Measurements from ENCODE around the gene IGLON5.

IGLON5 gene

DNA sequence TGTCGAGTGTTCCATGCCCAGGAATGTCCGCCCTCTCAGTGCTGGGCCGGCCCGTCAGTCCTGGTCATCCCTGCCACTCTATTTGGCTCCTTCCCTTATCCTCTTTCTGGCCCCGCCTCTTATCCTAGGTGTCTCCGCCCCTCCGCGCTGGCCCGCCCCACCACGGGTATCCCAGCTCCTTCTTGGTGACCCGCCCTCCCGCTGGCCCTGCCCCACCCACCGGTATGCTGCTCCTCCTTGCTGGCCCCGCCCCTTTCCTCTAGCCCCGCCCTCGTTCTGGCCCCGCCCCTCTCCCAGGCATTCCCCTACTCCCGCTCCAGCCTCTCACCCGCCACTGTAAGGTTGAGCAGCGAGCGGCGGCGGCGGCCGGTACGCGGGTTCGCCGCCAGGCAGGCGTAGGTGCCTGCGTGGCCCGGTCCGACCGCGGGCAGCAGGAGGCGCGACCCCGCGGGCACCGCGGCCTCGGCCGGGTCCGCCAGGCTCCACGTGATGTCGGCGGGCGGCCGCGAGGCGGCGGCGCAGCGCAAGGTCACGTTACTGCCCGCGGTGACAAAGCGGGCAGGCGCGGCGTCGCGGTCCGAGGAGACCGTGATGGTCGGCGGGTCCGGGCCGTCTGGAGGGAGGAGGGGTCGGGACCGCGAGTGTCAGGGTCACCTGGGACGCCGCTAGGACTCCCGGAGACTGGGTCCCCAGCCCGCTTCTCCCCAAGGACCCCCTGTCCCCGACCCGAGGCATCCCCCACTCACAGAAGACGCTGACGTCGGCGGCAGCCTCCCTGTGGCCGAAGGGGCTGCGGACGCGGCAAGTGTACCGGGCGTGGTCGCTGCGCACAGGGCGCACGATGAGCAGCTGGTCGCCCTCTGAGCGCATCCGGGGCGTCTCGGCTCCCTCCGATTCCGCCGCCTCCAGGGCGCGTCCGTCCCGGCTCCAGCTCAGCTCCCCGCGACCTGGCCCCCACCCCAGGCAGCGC is 28.5 kb downstream of the IGLON5 start:
- peak; percentile 64 to 92 (median 80) for DNase-seq

DNA sequence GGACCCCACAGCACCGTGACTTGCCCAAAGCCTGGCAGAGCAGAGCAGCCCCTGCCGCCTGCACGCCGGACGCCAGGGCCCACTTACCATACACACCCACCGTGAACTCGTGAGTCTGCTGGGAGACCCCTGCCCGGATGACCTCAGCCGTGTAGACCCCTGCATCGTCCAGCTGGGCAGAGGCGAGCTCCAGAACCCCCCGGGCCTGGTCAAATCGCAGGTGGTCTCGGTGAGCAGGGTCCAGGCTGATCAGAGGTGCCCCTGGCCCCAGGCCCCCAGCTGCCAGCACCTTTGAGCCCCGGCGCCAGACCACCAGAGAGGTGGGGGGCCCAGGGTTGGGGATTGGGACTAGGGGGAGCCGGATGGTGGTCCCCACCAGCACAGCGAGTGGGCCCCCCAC is 29.6 kb downstream of the IGLON5 start:
- no peak for DNase-seq

DNA sequence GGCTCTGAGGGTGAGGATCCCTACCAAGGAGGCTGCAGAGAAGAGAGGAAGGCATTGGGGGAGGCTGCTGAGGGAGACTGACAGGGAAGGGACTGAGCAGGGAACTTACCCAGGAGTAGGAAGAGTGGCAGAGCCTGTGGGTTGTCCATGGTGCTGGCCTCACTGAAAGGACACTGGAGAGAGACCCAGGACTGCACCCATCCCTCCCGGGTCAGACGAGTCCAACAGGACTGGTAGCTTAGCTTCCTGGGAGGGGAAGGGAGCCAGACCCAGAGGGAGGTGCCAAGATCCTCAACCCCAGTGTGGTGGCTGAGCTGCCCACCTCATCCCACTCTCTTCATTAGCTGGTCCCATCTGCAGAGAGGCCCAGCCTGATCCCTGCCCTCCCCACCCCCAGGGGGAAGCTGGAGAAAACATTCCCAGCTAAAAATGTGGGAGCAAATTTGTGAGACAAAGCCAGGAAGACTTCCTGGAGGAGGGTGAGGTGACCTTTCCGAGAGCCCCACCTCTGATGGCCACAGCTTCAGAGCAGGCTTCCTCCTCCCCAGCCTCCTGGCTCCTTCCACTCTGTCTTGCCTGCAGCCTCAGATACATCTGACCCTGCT is 30.6 kb downstream of the IGLON5 start, which contains the start of gene VSIG10L:
VSIG10L (minus strand) TSS at position 164 of the 605 bp plus-strand sequence; CDS start at position 149, 15 bp downstream.
- no peak for DNase-seq

DNA sequence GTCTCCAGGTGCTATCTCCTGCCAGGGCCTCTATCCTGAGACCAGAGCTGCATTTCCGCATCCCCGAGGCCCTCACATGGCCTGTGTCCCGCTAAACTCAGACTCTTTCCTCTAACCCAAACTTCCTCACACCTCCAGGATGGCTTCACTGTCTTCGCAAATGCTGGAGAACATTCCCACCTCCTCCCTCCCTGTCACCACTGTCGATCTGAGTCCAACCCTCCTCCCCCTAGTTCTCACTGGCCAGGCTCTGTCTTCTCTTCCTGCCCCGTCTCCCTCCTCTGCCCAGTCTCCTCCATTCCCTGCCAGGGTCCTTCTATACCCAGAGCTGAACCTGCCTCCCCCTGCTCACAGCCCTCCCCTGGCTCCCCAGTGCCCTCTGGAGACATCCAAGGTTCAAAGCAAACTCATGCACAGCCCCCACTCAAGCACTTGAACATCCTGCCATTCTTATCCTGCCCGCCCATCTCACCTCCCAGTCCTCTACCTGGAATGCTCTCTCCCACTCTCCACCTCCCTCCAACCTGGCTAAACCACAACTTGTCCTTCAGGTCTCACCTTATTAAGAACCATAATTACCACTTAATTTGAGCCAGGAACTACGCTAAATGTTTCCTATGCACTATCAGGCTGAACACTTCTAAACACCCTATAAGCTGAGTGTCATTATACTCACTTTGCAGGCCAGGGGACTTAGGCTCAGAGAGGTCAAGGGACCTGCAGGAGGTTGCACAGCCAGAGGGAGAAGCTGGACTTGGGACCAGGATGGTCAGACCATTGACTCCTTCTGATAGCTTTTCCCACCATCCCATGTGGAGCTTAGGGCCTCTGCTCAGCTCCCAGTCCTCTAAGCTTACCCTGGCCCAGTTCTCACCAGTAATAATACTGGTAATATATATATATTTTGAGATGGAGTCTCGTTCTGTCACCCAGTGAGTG is 31.5 kb downstream of the IGLON5 start:
- DNase-seq: no peak

DNA sequence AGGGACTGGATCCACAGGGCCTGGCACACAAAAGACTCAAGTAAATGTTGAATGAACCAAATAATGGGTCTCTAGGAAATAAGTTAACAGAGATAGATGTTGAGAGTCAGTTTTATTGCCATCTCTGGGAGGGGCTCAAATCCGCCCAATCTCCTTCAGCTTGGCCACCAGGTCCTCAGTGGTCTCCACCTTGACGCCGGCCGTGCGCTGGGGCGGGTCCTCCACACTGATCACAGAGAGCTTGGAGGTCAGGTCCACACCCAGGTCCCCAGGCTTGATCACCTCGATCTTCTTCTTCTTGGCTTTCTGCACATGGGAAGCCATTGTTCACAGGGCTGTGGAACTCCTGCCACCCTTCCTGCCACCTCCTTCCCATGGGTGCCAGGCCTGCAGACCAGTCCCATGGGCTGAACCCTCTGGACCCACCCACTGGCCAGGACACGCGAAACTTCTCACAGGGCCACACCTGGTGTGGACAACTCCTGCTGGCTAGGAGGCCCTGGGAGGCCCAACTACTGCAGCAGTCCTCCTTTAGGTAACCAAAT is 33.7 kb downstream of the IGLON5 start:
- DNase-seq: no peak

DNA sequence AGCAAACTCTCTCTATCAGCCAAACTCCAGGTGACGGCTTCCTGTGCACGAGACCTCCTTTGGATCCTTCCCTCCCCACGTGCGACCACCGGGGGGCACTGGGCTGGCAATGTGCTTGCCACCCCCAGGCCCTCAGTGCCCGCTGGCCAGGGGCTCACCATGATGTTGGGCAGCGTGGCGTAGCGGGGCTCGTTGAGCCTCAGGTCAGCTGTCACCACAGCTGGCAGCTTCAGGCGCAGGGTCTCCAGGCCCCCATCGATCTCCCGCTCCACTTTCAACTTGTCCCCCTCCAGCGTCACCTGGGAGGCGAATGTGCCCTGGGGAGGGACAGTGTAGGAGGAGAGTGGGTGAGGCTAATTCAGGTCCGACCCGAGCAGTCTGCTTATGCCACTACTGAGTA is 35.3 kb downstream of the IGLON5 start:
- no peak for DNase-seq

DNA sequence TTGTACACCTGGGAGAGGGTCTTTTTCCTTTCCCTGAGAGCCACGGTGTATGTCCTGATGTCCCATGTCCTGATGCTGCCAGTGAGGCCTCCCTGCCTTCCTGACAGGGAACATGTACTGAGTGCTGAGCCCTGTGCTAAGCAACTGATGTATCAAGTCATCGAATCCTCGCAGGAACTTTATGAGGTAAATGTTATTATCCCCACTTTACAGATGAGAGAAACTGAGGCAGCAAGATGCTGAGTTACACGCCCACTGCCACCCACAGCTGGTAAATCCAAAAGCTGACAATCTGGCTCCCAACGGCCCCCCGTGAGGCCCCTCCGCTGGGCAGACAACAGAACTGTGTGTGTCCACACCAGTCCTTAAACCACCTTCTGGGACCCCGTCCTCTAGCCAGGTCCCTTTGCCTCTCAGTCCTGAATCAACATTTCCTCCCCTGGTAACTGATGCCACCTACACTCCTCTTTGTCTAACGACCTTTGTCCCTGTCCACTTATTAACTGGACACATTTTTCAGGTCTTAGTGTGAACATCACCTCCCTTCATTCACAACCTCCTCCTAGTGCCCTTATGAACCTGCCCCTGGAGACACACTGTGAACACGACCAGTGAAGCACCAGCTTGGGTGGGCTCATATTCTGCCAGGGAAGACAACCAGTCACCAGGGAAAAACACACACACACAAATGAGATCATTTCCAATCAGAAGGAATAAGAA is 35.9 kb downstream of the IGLON5 start:
- no peak for DNase-seq

DNA sequence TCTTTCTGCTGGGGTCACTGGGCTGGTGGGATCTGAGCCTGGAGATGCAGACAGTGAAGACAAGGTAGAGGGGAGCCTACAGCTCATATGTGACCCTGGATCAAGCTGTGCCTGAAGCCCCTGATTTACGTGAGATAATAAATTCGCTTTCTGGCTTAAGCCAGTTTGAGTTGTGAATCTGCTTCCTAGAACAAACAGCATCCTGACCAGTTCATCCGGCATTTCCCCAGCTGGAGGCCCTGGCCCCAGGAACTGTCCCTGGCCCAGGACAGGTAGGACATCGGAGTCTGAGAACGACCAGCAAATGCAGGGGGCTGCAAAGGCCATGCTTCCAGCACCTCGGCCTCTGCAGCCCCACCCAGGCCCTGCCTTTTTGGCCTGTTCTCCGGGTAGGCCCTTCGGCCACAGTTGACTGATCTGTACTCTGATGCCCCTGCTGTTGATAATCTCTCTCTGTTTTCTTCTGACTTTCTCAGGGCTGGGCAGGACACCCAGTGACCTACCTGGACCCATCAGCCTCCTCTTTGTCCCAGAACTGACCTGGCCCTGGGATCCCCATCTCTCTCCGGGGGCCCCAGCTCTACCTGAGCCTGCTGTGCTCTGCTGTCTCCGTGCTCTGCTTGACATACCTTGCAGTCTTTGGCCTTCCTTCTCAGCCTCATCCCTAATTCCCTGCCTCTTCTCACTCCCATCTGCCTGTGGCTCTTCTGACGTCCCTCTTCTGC is 40.0 kb downstream of the IGLON5 start:
- no peak for DNase-seq

DNA sequence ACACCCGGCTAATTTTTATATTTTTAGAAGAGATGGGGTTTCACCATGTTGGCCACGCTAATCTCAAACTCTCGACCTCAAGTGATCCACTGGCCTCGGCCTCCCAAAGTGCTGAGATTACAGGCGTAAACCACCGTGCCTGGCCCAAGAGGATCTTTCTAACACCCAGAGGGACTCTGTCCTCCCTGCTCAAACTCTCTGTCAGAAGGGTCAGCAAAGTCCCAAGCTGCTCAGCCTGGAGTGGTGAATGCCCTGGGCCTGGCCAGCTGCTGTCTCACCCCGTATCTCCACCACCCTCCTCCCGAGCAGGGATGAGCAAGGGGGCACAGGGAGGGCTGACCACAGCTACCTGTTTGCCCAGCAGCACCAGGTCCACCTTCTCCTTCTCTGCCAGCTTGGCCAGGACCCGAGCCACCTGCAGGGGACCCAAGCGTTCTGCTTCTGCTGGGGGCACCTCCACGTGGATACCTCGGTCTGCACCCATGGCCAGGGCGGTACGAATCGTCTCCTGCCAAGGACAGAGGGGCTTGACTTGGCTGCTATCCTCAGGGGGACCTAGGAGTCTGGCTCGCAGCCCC is 41.4 kb downstream of the IGLON5 start:
- DNase-seq: no peak

DNA sequence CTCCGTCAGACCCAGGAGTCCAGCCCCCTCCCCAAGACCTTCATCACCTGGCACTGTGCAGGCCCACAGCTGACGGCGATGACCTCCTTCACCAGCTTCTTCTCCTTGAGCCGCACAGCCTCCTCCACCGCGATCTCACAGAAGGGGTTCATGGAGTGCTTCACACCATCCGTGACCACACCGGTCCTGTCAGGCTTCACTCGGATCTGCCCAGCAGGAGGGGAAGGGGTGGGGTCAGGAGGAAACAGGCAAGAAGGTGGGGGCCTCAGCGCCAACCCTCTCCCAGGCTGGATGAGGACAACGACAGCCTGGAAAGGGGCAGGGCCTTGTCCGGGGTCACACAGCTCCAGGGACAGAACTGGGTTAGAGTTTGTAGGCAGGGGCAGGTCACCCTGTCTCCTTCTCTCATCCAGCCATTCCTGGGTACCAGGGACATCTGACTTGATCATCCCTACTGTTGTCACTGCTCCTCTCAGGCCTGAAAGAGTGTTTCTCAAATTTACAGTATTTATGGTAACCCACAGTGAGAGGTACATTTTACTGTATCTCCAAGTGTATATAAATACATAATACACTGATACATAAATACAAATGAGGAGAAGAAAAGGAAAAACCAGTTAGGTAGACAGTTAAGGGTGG is 42.8 kb downstream of the IGLON5 start:
- no peak for DNase-seq

DNA sequence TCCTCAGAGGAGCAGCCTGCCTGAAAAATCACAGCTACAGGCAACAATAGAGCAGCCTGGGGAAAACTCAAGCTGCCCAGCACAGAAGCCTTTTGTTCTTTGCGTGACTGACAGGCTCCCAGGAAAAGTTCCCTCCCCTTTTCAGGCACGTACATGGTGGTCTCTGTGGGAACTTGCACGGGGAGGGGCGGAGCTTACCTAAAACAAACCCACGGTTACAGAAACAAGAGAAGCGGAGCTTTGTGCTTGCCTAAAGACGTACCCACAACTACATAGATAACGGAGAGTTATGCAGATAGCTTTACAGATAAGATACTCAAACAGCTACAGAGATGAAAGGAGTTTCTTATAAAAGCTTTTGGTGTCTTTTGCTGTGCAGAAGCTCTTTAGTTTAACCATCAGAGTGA is 43.3 kb downstream of the IGLON5 start:
- no peak for DNase-seq

DNA sequence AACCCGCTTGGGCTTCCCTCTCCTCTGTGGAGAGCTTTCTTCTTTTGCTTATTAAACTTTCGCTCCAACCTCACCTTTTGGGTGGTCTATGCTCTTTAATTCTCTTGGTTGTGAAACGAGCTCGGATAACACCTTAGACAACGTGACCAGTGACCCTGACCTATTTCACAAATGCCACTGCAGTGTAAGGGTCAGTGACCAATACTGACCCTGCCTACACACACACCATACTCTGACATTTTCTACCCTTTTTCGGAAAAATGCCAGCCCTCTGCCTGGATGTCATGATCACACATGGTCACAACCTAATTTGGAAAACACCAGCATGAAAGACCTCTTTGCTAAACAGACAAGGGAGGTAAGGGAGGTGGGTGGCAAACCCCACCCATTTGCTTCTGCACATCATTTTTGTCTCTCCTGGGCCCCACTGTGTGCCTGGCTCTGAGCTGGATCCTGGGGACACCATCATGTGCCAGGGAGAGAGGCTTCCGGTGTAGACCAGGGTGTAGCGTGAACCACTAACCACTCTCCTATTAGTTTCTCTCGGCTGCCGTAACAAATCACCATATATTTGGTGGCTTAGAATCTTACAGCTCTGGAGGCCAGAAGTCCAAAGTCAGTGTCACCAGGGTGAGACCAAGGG is 44.8 kb downstream of the IGLON5 start:
- no peak for DNase-seq

DNA sequence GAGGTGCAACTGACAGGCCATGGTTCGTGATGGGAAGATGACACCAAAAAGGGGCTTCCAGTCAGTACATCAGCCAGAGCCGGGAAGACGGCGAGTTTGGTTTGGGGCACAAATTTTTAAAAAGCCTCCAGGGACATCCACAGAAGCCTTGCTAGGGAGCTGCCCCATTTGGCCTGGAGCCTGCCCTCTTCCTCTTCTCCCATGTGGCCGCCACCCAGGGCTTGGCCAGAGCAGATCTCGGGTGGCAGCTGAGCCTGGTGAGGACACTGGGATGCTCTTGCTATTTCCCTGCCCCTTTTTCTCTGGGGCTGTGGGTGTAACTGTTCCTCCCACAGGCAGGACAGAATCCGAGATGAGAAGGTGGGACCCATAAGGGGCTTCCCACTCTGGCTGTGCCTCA is 46.5 kb downstream of the IGLON5 start:
- no peak for DNase-seq

DNA sequence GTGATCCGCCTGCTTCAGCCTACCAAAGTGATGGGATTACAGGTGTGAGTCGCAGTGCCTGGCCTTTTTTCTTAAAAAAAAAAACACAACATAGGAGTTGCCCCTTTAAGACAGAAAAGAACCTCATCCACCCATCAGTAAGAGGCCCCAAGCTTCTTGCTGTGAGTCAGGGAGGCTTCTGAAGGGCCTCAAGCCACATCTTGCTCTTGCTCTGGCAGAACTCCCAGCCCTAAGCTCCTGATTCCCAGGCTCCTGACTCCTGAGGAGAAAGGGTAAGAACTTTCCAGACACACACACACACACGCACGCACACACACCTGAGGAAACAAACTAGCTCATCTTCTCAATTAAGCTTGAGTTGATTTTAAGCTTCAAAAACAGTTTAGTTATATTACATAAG is 47.9 kb downstream of the IGLON5 start:
- DNase-seq: no peak

DNA sequence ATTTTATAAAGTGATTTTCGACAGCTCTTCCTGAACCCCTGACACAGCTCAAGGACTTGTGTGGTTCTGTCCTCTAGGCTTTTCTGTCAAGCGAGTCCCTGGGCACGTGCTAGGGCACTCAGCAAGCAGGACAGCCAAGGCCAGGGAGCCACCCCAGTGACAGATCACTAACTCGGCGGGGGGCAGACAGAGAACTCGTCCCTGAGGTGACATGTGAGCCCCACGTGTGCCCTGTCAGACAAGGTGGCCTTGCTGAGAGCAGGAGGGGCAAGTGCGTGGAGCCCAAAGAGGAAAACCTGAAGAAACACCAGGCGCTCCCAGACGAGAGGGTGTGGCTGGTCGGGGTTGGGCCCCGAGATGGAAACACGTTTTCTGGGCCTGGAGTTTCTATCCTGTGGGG is 49.8 kb downstream of the IGLON5 start:
- DNase-seq: no peak

DNA sequence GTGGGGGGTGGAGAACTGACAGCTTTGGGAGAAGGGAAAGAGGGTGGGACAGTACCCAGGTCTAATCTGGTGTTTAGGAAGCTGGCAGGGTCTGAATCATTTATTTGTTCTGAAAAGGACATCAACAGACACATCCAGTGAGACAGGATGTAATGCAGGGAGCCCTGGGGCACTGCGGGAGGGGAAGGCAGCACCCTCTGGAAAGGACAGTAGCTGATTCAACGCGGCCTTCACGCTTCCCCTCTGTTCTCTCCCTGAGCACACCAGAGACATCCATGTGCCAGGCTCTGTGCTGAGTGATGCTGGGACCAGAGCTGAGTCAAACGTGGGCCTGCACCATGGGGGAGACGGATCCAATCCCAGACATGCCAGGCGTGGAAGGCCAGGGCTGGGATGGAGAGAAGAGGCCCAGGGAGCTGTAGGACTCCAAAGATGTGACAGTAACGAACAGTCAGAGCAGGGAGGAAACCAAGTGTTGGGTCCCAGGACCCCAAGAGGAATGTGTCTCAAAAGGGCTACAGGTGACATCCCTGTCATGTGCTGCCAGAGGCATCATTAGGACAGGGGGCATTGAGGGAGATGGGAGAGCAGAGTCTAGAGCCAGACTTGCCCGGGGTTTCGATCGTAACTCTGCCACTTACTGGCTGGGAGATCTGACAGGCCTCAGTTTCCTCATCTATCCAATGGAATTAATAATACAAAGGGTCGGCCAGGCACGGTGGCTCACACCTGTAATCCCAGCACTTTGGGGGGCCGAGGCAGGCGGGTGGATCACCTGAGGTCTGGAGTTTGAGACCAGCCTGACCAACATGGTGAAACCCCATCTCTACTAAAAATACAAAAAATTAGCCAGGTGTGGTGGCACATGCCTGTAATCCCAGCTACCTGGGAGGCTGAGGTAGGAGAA is 53.0 kb downstream of the IGLON5 start:
- DNase-seq: no peak

DNA sequence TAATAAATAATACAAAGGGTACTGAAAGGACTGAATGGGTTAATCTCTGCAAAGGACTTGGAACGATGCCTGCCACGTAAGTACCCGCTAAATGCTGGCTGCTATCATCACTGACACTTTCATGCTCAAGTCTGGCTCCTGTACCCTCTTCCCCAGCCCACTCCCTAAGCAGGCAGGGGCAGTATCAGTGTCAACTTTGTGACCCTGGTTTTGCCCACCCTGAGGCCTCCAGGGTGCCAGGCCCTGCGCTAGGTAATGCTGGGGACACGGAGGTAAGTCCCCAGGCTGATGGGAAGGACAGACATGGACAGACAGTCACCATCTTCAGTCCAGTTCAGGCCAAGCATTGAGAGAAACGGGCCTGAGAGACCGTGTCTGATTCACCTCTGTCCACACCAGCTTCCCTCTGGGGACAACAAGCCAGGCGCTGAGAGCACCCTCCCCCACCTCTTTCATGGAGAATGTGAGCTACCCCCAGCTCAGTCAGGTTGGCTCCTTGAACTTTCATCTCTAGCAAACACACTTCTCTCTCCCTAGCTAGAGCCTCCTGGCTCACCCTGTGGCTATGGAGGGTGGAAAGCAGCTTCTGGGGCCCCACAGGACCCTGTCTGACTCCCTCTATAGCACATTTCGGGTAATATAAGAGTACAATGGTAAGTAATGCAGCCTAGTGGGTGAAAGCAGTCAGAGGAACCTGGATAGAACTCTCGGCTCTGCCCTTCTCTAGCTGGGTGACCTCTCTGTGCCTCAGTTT is 53.9 kb downstream of the IGLON5 start:
- DNase-seq: no peak

DNA sequence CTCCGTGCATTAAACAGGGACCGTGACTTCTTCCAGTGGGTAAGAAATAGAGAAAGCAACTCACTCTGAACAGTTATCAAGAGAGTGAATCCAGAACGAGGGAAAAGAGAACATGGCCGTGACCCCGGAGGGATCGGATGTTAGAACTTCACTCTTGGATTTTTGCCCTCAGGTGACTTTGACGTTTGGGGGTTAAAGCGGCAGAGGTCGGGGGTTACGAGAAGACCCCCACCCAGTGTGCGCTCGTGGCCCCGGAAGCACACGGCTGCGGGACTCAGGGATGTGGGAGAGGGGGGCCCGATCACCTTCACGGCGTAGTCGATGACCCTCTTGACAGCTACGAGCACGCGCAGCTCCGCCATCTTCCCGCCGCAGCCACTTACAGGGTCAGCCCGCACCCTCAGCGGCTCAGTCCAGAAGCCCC is 54.5 kb downstream of the IGLON5 start, which contains the start of gene ETFB:
ETFB (minus strand) TSS at position 424 of the 424 bp plus-strand sequence; CDS start at position 362, 62 bp downstream.
- no peak for DNase-seq

Measured in activated CD4-positive, CD25-positive, alpha-beta regulatory T cell (primary cell).